Measurements from ENCODE around the gene NLRP11. TPM values are rescaled to one million over a fixed set of nuclear protein-coding genes. Genes with fewer than 3 reads are reported as not detected.

Gene NLRP11
- total RNA-seq, 1 donor from 2014 or later = not detected

- Histone ChIP-seq H3K36me3 (no peaks in the 10 kb centered on the region), H3K9me3 (no peaks in the 10 kb centered on the region), H3K27ac (no peak overlapping the region), H3K4me3 (no peak overlapping the region), H3K27me3 (no peaks in the 10 kb centered on the region), H3K4me1 (no peaks in the 10 kb centered on the region)
- DNase-seq (ENCODE audit: low spot score in 2 of 2) = no peak
- TF ChIP-seq CTCF (IDR thresholded peaks at IDR 0.05) = no peak
- intact Hi-C loops (cut with DNase I) = no loop called here
These were observed 20.5 kb downstream of the NLRP11 start for GRCh38 chr19:55811340-55811739.

GRCh38 chr19:55809381-55810058, 22.3 kb downstream of the NLRP11 start:
- no peaks in the 10 kb centered on the region for H3K36me3 ChIP-seq
- no peak overlapping the region for H3K27ac ChIP-seq
- no peaks in the 10 kb centered on the region for H3K4me1 ChIP-seq
- H3K9me3 ChIP-seq = peaks cover 0 to 4% of the 10 kb centered on the region in 2 donors
- intact Hi-C loops (cut with DNase I) = no loop called here
- H3K27me3 ChIP-seq = no peaks in the 10 kb centered on the region
- DNase-seq (ENCODE audit: low spot score in 2 of 2) = peak; percentile 8 to 62
- no peak overlapping the region for H3K4me3 ChIP-seq
- TF ChIP-seq CTCF (IDR thresholded peaks at IDR 0.05) = no peak

- Histone ChIP-seq H3K27ac (no peak overlapping the region), H3K4me3 (no peak overlapping the region), H3K4me1 (no peaks in the 10 kb centered on the region), H3K9me3 (peaks cover 0 to 4% of the 10 kb centered on the region in 2 donors), H3K36me3 (no peaks in the 10 kb centered on the region), H3K27me3 (no peaks in the 10 kb centered on the region)
- no peak for DNase-seq (ENCODE audit: low spot score in 2 of 2)
- intact Hi-C loops (cut with DNase I) = no loop called here
- no peak for TF ChIP-seq CTCF (IDR thresholded peaks at IDR 0.05)
These were observed 29.5 kb downstream of the NLRP11 start for GRCh38 chr19:55802281-55802680.

- Histone ChIP-seq H3K27ac (no peak overlapping the region), H3K4me3 (no peak overlapping the region), H3K9me3 (peaks cover 0 to 4% of the 10 kb centered on the region in 2 donors), H3K27me3 (no peaks in the 10 kb centered on the region), H3K36me3 (no peaks in the 10 kb centered on the region), H3K4me1 (no peaks in the 10 kb centered on the region)
- DNase-seq (ENCODE audit: low spot score in 2 of 2) = no peak
- no peak for TF ChIP-seq CTCF (IDR thresholded peaks at IDR 0.05)
- intact Hi-C loops (cut with DNase I) = no loop called here
These were observed 30.4 kb downstream of the NLRP11 start for GRCh38 chr19:55801416-55801815.

GRCh38 chr19:55795021-55795420, 36.8 kb downstream of the NLRP11 start:
- DNase-seq (ENCODE audit: low spot score in 2 of 2) = no peak
- intact Hi-C loops (cut with DNase I) = no loop called here
- H3K9me3 ChIP-seq = no peaks in the 10 kb centered on the region
- no peak overlapping the region for H3K4me3 ChIP-seq
- H3K27me3 ChIP-seq = no peaks in the 10 kb centered on the region
- H3K27ac ChIP-seq = no peak overlapping the region
- TF ChIP-seq CTCF (IDR thresholded peaks at IDR 0.05) = no peak
- no peaks in the 10 kb centered on the region for H3K4me1 ChIP-seq
- H3K36me3 ChIP-seq = no peaks in the 10 kb centered on the region

GRCh38 chr19:55781112-55781511, 50.7 kb downstream of the NLRP11 start:
- H3K27ac ChIP-seq = no peak overlapping the region
- H3K4me1 ChIP-seq = no peaks in the 10 kb centered on the region
- intact Hi-C loops (cut with DNase I) = no loop called here
- TF ChIP-seq CTCF (IDR thresholded peaks at IDR 0.05) = no peak
- H3K36me3 ChIP-seq = no peaks in the 10 kb centered on the region
- no peak overlapping the region for H3K4me3 ChIP-seq
- DNase-seq (ENCODE audit: low spot score in 2 of 2) = no peak
- no peaks in the 10 kb centered on the region for H3K9me3 ChIP-seq
- no peaks in the 10 kb centered on the region for H3K27me3 ChIP-seq
